GM21737 (cell line): ENCODE results near the gene FOXI3.

Experiments used
- ATAC-seq: cut with Tn5 transposase; IDR thresholded peaks from one replicate; pipeline ENCODE4 v1.9.1; 2021; ENCODE audit warnings: mild to moderate bottlenecking, moderate library complexity; ENCODE audit not compliant: unreplicated experiment

Gene FOXI3

GRCh38 chr2:88452565-88452905, at the start of gene FOXI3:
TSS of gene FOXI3 (minus strand) at chr2:88452693. CDS start at chr2:88452535, 158 bp downstream.
- no peak for ATAC-seq

GRCh38 chr2:88500691-88501090, 48.2 kb upstream of the FOXI3 start:
- no peak for ATAC-seq

GRCh38 chr2:88499204-88499603, 46.7 kb upstream of the FOXI3 start:
- ATAC-seq = no peak

- no peak for ATAC-seq
Measured at GRCh38 chr2:88493481-88493880, 41.0 kb upstream of the FOXI3 start.

- ATAC-seq = no peak
Measured at GRCh38 chr2:88492002-88492401, 39.5 kb upstream of the FOXI3 start.

GRCh38 chr2:88489181-88489580, 36.7 kb upstream of the FOXI3 start:
- no peak for ATAC-seq

GRCh38 chr2:88483200-88483599, 30.7 kb upstream of the FOXI3 start:
- ATAC-seq = no peak

- ATAC-seq = no peak
Measured at GRCh38 chr2:88481691-88482336, 29.3 kb upstream of the FOXI3 start.

- ATAC-seq = no peak
Measured at GRCh38 chr2:88472811-88473210, 20.3 kb upstream of the FOXI3 start.

GRCh38 chr2:88471083-88471942, 18.8 kb upstream of the FOXI3 start:
- ATAC-seq = no peak

- no peak for ATAC-seq
Measured at GRCh38 chr2:88469202-88470114, 17.0 kb upstream of the FOXI3 start.

- no peak for ATAC-seq
Measured at GRCh38 chr2:88464153-88464552, 11.7 kb upstream of the FOXI3 start.

- no peak for ATAC-seq
Measured at GRCh38 chr2:88458633-88459032, 6.1 kb upstream of the FOXI3 start.

GRCh38 chr2:88452980-88453582, 588 bp upstream of the FOXI3 start:
- no peak for ATAC-seq

GRCh38 chr2:88451811-88452564, 505 bp downstream of the FOXI3 start:
- ATAC-seq = no peak

- no peak for ATAC-seq
Measured at GRCh38 chr2:88450925-88451810, 1.3 kb downstream of the FOXI3 start.

GRCh38 chr2:88450186-88450585, 2.3 kb downstream of the FOXI3 start:
- no peak for ATAC-seq

- ATAC-seq = no peak
Measured at GRCh38 chr2:88448248-88448647, 4.2 kb downstream of the FOXI3 start.

GRCh38 chr2:88443353-88443938, 9.0 kb downstream of the FOXI3 start:
- no peak for ATAC-seq
